Left hindlimb (tissue), 1 donor: ENCODE data around the gene CDH23.

Source experiments
- DNase-seq: peaks from one replicate; pipeline ENCODE4 v3.0.0-alpha.2; 2018

The CDH23 gene

GRCh38 chr10:71696628-71697326, 300.1 kb downstream of the CDH23 start:
- DNase-seq: no peak

GRCh38 chr10:71697938-71698709, 301.4 kb downstream of the CDH23 start:
- DNase-seq: no peak

GRCh38 chr10:71698737-71699136, 302.0 kb downstream of the CDH23 start:
- no peak for DNase-seq

GRCh38 chr10:71700731-71701368, 304.1 kb downstream of the CDH23 start:
- DNase-seq: no peak

GRCh38 chr10:71701496-71702132, 304.9 kb downstream of the CDH23 start:
- DNase-seq: no peak

GRCh38 chr10:71703577-71703976, 306.9 kb downstream of the CDH23 start:
- DNase-seq: no peak

GRCh38 chr10:71704816-71705215, 308.1 kb downstream of the CDH23 start:
- no peak for DNase-seq

- no peak for DNase-seq
These were observed 308.9 kb downstream of the CDH23 start for GRCh38 chr10:71705582-71705981.

GRCh38 chr10:71706216-71707121, 309.7 kb downstream of the CDH23 start:
- DNase-seq: no peak

- DNase-seq: no peak
These were observed 310.6 kb downstream of the CDH23 start for GRCh38 chr10:71707240-71707789.

- no peak for DNase-seq
These were observed 311.6 kb downstream of the CDH23 start for GRCh38 chr10:71708301-71708703.

GRCh38 chr10:71708897-71709882, 312.5 kb downstream of the CDH23 start:
- no peak for DNase-seq

- DNase-seq: no peak
These were observed 313.8 kb downstream of the CDH23 start for GRCh38 chr10:71710519-71710918.

- DNase-seq: no peak
These were observed 314.4 kb downstream of the CDH23 start for GRCh38 chr10:71711052-71711623.

GRCh38 chr10:71712170-71712569, 315.4 kb downstream of the CDH23 start:
- DNase-seq: no peak

GRCh38 chr10:71712572-71713134, 315.9 kb downstream of the CDH23 start:
- DNase-seq: no peak

- DNase-seq: peak; percentile 88
These were observed 316.7 kb downstream of the CDH23 start for GRCh38 chr10:71713135-71714030.

- no peak for DNase-seq
These were observed 317.3 kb downstream of the CDH23 start for GRCh38 chr10:71714031-71714410.

GRCh38 chr10:71714592-71714991, 317.9 kb downstream of the CDH23 start:
- no peak for DNase-seq
